Measurements from ENCODE around the gene FAN1. TPM values are rescaled to one million over a fixed set of nuclear protein-coding genes. Genes with fewer than 3 reads are reported as not detected.

Gene FAN1
- total RNA-seq, 6 experiments from 2014 or later: 7.6 to 16.3 (median 13.3) TPM

GRCh38 chr15:30930422-30930821, 26.7 kb downstream of the FAN1 start:
- intact Hi-C loops (cut with DNase I): no loop called here
- H3K4me3 ChIP-seq: no peak overlapping the region
- whole genome bisulfite sequencing (ENCODE audit: insufficient coverage, low coverage, low lambda C conversion rate, missing lambda C conversion rate): 93% methylated on average over 2 of the region's 8 CpGs
- no peak overlapping the region for H3K27ac ChIP-seq
- TF ChIP-seq CTCF (IDR thresholded peaks at IDR 0.05): no peak
- no peak for TF ChIP-seq POLR2A (IDR thresholded peaks at IDR 0.05)
- DNase-seq (no peak), ATAC-seq (no peak)
- no peaks in the 10 kb centered on the region for H3K27me3 ChIP-seq
- H3K36me3 ChIP-seq: peaks cover 0 to 48% (median 13%) of the 10 kb centered on the region in 4 donors
- no peaks in the 10 kb centered on the region for H3K9me3 ChIP-seq
- H3K4me1 ChIP-seq: no peaks in the 10 kb centered on the region

DNA sequence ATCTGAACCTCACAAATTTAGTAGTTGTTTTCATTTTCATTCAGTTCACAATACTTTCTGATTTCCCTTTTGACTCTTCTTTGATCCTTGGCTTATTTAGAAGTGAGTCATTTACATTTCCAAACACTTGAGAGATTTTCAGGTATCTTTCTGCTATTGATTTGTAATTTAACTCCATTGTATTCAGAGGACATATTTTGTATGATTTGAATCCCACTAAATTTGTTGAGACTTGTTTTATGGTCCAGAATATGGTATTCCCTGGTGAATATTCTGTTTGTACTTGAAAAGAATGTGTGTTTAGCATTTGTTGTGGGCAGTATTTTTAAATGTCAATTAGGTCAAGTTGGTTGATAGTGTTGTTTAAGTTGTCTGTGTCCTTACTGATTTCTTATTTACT, 29.6 kb downstream of the FAN1 start:
- peaks cover 0 to 37% (median 7%) of the 10 kb centered on the region in 4 donors for H3K36me3 ChIP-seq
- TF ChIP-seq CTCF (IDR thresholded peaks at IDR 0.05) (no peak), POLR2A (IDR thresholded peaks at IDR 0.05) (no peak)

DNA sequence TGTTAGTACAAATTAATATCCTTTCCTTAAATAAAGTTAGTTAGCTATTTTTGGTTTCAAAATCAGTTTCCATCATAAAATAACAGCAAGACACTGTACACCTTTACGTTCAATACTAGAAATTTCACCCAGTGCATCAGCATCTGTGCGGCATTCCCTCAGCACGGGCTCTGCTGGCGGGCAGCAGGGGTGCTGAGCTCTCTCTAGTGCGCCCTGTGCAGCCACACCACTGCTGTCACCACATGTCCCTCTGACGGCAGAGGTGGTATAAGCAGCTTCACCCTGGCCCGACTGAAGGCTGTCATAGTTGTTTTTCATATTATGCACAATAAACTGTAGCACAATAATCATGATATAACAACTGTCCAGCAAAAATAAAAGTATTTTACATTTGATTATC, 35.4 kb downstream of the FAN1 start:
- Histone ChIP-seq H3K27me3 (no peaks in the 10 kb centered on the region), H3K9me3 (no peaks in the 10 kb centered on the region), H3K36me3 (peaks cover 0 to 62% (median 37%) of the 10 kb centered on the region in 4 donors), H3K4me3 (no peak overlapping the region), H3K27ac (no peak overlapping the region), H3K4me1 (peaks cover 0 to 12% (median 3%) of the 10 kb centered on the region in 4 donors)
- ATAC-seq (no peak), DNase-seq (no peak)
- TF ChIP-seq POLR2A (IDR thresholded peaks at IDR 0.05) (no peak), CTCF (IDR thresholded peaks at IDR 0.05) (no peak)
- intact Hi-C loops (cut with DNase I): no loop called here
- 93% methylated on average over 6 of the region's 7 CpGs for WGBS (ENCODE audit: insufficient coverage, low coverage, low lambda C conversion rate, missing lambda C conversion rate)

More for the DNA sequence above, 29.6 kb downstream of the FAN1 start:
- intact Hi-C loops (cut with DNase I): no loop called here
- H3K27ac ChIP-seq: no peak overlapping the region
- DNase-seq: no peak
- H3K9me3 ChIP-seq: no peaks in the 10 kb centered on the region
- no peak for ATAC-seq
- H3K27me3 ChIP-seq: no peaks in the 10 kb centered on the region
- H3K4me1 ChIP-seq: no peaks in the 10 kb centered on the region
- H3K4me3 ChIP-seq: no peak overlapping the region

DNA sequence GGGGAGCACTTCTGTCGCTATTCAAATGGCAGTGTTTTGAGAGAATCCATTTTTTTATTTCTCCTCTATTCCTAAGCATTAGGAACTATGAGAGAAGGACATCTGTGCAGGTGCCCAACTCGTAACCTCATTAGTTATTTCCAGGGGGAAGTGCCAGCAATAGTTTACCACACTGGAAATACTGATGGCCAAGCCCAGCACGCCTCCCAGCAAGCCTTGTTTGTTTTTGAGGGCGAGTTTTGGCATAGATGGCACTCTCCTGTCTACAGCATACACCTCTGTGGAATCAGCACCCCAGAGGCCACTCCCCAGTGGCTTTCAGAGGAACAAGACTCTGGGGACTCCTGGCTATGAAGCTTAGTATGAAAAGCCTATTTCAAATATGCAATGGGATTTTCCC, 36.6 kb downstream of the FAN1 start:
- peak; percentile 93 to 98 (median 97) for ATAC-seq
- DNase-seq: peak; percentile 54 to 78 (median 73)
- Histone ChIP-seq H3K9me3 (no peaks in the 10 kb centered on the region), H3K4me1 (peaks cover 0 to 12% (median 3%) of the 10 kb centered on the region in 4 donors), H3K27ac (peak overlapping the region in 1 of 3 donors; percentile 20), H3K36me3 (peaks cover 0 to 72% (median 39%) of the 10 kb centered on the region in 4 donors), H3K27me3 (no peaks in the 10 kb centered on the region), H3K4me3 (no peak overlapping the region)
- intact Hi-C loops (cut with DNase I): no loop called here
- 30% methylated on average over 4 of the region's 4 CpGs for WGBS (ENCODE audit: insufficient coverage, low coverage, low lambda C conversion rate, missing lambda C conversion rate)
- no peak for TF ChIP-seq CTCF (IDR thresholded peaks at IDR 0.05)
- TF ChIP-seq POLR2A (IDR thresholded peaks at IDR 0.05): no peak

DNA sequence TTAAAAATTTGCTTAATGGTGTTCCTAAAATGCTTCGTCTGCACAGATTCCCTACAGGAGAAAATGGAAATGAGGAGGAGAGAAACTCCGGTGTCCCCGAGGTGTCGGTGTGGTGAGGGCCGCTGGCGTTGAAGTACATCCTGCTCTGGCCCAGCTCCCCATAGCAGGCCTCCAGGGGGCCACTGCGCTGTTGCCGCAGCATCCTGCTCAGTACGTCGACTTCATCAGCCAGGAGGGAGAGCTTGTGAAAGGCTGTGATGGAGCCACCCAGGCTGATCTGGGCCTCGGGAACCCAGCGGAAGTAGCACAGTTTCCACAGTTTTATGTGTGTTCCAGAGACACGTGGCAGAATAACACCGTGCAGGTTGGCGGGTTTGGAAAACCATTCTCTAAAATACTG, 37.8 kb downstream of the FAN1 start:
- H3K36me3 ChIP-seq: peaks cover 0 to 82% (median 49%) of the 10 kb centered on the region in 4 donors
- H3K27ac ChIP-seq: no peak overlapping the region
- no peak for TF ChIP-seq POLR2A (IDR thresholded peaks at IDR 0.05)
- no peak for TF ChIP-seq CTCF (IDR thresholded peaks at IDR 0.05)
- intact Hi-C loops (cut with DNase I): no loop called here
- no peak overlapping the region for H3K4me3 ChIP-seq
- peaks cover 0 to 12% (median 3%) of the 10 kb centered on the region in 4 donors for H3K4me1 ChIP-seq
- 73% methylated on average over 3 of the region's 15 CpGs for WGBS (ENCODE audit: insufficient coverage, low coverage, low lambda C conversion rate, missing lambda C conversion rate)
- ATAC-seq: no peak
- H3K27me3 ChIP-seq: no peaks in the 10 kb centered on the region
- DNase-seq: no peak
- no peaks in the 10 kb centered on the region for H3K9me3 ChIP-seq

Measured in right lobe of liver (tissue), 6 donors.